ENCODE data around the gene HBS1L. TPM values are rescaled to one million over a fixed set of nuclear protein-coding genes. Genes with fewer than 3 reads are reported as not detected.

Gene HBS1L
- total and polyA plus RNA-seq, 10 of the 15 experiments (the other 5 are each of a cell fraction or from before 2014, with no cell fraction given): 58.7 to 142 (median 78.8) TPM

DNA sequence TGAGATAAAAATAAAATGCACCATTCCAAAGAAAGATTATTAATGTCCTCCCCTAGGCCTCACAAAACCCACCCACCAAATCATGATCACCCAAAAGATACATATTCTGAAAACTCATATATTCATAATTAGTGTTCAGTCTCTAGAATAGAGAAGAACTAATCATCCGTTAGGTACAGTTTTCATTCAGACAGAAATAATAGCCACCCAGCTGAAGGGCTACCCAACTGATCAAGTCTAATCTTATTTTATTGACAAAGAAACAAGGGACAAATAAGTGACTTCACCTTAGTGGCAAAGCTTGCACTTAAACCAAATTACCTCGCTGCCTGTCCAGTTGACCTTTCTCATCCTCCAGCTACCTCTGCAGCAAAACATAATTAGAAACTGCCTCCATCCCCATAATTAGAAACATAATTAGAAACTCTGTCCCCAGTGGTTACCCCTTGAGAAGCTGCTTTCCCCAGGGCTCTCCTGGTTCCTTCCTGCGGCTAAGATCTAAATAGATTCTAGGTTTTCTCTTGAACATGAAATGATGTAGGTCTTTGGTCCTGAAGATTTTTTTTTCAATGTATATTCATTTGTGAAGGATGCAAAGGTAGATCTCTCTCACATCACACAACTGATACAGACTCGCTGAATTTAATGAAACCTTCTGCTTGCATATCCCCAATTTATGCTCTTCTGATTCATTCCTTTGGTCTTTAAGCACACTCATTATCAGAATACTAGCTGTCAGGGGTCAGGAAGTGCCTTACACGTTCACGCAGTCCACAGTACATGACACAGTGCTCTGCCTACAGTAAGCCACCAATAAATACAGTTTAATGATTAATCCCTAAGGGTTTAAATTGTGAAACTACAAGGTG, 46.3 kb downstream of the HBS1L start (continued):
- TF ChIP-seq, protein P1, sequence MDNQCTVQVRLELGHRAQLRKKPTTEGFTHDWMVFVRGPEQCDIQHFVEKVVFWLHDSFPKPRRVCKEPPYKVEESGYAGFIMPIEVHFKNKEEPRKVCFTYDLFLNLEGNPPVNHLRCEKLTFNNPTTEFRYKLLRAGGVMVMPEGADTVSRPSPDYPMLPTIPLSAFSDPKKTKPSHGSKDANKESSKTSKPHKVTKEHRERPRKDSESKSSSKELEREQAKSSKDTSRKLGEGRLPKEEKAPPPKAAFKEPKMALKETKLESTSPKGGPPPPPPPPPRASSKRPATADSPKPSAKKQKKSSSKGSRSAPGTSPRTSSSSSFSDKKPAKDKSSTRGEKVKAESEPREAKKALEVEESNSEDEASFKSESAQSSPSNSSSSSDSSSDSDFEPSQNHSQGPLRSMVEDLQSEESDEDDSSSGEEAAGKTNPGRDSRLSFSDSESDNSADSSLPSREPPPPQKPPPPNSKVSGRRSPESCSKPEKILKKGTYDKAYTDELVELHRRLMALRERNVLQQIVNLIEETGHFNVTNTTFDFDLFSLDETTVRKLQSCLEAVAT (IDR thresholded peaks at IDR 0.05): 0 out of 2 replicates have a peak, but pooled peaks have one; percentile 32
- no peak for TF ChIP-seq POLR2AphosphoS5 (IDR thresholded peaks at IDR 0.05; ENCODE audit: low read length)
- peak; percentile 92 for TF ChIP-seq NR2F1 (conservative IDR thresholded peaks at IDR 0.05)
- peak; percentile 67 for TF ChIP-seq DPF2 (IDR thresholded peaks at IDR 0.05)
- TF ChIP-seq POLR2A (IDR thresholded peaks at IDR 0.05; ENCODE audit: low read depth, low read length): no peak
- peak; percentile 87 for TF ChIP-seq MTA2 (IDR thresholded peaks at IDR 0.05; ENCODE audit: low read depth)
- TF ChIP-seq, protein P2, sequence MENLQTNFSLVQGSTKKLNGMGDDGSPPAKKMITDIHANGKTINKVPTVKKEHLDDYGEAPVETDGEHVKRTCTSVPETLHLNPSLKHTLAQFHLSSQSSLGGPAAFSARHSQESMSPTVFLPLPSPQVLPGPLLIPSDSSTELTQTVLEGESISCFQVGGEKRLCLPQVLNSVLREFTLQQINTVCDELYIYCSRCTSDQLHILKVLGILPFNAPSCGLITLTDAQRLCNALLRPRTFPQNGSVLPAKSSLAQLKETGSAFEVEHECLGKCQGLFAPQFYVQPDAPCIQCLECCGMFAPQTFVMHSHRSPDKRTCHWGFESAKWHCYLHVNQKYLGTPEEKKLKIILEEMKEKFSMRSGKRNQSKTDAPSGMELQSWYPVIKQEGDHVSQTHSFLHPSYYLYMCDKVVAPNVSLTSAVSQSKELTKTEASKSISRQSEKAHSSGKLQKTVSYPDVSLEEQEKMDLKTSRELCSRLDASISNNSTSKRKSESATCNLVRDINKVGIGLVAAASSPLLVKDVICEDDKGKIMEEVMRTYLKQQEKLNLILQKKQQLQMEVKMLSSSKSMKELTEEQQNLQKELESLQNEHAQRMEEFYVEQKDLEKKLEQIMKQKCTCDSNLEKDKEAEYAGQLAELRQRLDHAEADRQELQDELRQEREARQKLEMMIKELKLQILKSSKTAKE (IDR thresholded peaks at IDR 0.05; ENCODE audit: low read depth, poor library complexity, severe bottlenecking): peak; percentile 14
- TF ChIP-seq, protein P3, sequence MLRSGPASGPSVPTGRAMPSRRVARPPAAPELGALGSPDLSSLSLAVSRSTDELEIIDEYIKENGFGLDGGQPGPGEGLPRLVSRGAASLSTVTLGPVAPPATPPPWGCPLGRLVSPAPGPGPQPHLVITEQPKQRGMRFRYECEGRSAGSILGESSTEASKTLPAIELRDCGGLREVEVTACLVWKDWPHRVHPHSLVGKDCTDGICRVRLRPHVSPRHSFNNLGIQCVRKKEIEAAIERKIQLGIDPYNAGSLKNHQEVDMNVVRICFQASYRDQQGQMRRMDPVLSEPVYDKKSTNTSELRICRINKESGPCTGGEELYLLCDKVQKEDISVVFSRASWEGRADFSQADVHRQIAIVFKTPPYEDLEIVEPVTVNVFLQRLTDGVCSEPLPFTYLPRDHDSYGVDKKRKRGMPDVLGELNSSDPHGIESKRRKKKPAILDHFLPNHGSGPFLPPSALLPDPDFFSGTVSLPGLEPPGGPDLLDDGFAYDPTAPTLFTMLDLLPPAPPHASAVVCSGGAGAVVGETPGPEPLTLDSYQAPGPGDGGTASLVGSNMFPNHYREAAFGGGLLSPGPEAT (IDR thresholded peaks at IDR 0.05; ENCODE audit: low read depth): peak; percentile 46
- TF ChIP-seq, protein P4, sequence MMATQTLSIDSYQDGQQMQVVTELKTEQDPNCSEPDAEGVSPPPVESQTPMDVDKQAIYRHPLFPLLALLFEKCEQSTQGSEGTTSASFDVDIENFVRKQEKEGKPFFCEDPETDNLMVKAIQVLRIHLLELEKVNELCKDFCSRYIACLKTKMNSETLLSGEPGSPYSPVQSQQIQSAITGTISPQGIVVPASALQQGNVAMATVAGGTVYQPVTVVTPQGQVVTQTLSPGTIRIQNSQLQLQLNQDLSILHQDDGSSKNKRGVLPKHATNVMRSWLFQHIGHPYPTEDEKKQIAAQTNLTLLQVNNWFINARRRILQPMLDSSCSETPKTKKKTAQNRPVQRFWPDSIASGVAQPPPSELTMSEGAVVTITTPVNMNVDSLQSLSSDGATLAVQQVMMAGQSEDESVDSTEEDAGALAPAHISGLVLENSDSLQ (IDR thresholded peaks at IDR 0.05): peak; percentile 30; the same call in 1 of the 2 replicates
- peak; percentile 35 to 50; a peak in 1 of 4 replicates for TF ChIP-seq SRF (IDR thresholded peaks at IDR 0.05; ENCODE audit: low read depth in 2 of 2, low read length in 2 of 2)
- TF ChIP-seq MYB (IDR thresholded peaks at IDR 0.05; ENCODE audit: borderline replicate concordance, low read depth, low read length): no peak
- no peak; the same call in 1 of the 2 replicates for TF ChIP-seq BCL11A (IDR thresholded peaks at IDR 0.05; ENCODE audit: low read depth, low read length)
- TF ChIP-seq BMI1 (IDR thresholded peaks at IDR 0.05; ENCODE audit: borderline replicate concordance): 0 out of 2 replicates have a peak, but pooled peaks have one; percentile 16

Measured in GM12878 (cell line).